Astrocyte of the cerebellum (primary cell): ENCODE results near the gene ASCC3.
"Not testable (repeated sequence)": the region's sequence is repeated elsewhere in the genome, so short reads cannot be mapped to it uniquely, and the experiment has no call there.

Source experiments
- DNase-seq: peaks from one replicate; pipeline ENCODE4 v3.0.0-alpha.2; 2011; ENCODE audit warnings: low read depth
- H3K4me3 ChIP-seq: 2 replicates; pipeline ENCODE4 v1.5.1; 2011; ENCODE audit warnings: mild to moderate bottlenecking, low read depth, low read length, moderate library complexity
- in situ Hi-C: cut with HindIII; loops from 2 replicates; pipeline ENCODE4 v1.10.0; 2017; ENCODE audit warnings: low sequenced_read_pairs
- TF ChIP-seq, protein P1 (sequence below): IDR thresholded peaks from 2 replicates; pipeline ENCODE4 v1.5.1; 2012; ENCODE audit warnings: low read length, low read depth, moderate library complexity, mild to moderate bottlenecking; ENCODE audit errors: missing control alignments

ASCC3 gene

DNA sequence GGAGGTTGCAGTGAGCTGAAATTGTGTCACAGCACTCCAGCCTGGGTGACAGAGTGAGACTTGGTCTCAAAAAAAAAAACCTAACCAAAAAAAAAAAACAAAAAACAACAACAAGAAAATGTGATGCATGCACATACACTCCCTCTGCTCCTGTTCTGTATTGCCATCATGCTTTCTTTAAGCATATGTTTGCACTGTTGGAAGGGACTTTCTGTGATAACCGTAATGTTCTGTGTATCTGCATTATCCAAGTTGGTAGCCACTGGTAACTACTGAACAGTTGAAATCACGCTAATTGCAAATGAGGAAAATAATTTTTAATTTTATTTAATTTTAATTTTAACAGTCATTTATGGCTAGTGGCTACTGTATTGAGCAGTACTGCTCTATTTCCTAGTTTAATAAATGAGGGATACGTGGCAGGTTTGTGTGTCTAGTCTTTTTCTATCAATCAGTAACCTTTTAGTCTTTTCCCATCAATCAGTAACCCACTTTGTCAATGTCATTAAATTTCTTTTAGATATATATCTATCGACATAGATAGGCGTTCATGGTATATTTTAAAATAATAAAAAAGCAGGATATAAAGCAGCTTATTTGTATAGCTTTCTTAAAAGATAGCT, 135.6 kb downstream of the ASCC3 start:
- no peak for DNase-seq
- in situ Hi-C loops = no loop called here
- TF ChIP-seq, protein P1, sequence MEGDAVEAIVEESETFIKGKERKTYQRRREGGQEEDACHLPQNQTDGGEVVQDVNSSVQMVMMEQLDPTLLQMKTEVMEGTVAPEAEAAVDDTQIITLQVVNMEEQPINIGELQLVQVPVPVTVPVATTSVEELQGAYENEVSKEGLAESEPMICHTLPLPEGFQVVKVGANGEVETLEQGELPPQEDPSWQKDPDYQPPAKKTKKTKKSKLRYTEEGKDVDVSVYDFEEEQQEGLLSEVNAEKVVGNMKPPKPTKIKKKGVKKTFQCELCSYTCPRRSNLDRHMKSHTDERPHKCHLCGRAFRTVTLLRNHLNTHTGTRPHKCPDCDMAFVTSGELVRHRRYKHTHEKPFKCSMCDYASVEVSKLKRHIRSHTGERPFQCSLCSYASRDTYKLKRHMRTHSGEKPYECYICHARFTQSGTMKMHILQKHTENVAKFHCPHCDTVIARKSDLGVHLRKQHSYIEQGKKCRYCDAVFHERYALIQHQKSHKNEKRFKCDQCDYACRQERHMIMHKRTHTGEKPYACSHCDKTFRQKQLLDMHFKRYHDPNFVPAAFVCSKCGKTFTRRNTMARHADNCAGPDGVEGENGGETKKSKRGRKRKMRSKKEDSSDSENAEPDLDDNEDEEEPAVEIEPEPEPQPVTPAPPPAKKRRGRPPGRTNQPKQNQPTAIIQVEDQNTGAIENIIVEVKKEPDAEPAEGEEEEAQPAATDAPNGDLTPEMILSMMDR = no peak
- no peak overlapping the region for H3K4me3 ChIP-seq

DNA sequence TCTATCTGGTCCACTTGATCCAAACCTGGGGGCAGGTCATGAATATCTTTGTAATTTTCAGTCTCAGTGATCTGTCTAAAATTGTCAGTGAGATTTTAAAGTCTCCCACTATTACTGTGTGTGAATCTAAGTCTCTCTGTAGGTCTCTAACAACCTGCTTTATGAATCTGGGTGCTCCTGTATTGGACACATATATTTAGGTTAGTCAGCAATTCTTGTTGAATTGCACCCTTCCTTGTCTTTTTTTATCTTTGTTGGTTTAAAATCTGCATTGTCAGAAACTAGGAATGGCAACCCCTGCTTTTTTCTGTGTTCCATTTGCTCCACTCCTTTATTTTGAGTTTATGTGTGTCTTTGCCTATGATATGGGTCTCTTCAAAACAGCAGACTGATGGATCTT, 140.7 kb downstream of the ASCC3 start:
- TF ChIP-seq, protein P1 = no peak
- in situ Hi-C loops = no loop called here
- no peak overlapping the region for H3K4me3 ChIP-seq
- DNase-seq = no peak

DNA sequence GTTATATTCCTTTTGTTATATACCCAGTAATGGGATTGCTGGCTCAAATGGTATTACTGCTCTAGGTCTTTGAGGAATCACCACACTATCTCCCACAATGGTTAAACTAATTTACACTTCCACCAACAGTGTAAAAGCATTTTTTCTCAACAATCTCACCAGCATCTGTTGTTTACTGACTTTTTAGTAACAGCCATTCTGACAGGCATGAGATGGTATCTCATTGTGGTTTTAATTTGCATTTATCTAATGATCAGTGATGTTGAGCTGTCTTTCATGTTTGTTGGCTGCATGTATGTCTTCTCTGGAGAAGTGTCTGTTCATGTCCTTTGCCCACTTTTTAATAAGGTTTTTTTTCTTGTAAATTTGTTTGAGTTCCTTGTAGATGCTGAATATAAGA, 143.4 kb downstream of the ASCC3 start:
- in situ Hi-C loops, H3K4me3 ChIP-seq, DNase-seq: not testable (repeated sequence)

DNA sequence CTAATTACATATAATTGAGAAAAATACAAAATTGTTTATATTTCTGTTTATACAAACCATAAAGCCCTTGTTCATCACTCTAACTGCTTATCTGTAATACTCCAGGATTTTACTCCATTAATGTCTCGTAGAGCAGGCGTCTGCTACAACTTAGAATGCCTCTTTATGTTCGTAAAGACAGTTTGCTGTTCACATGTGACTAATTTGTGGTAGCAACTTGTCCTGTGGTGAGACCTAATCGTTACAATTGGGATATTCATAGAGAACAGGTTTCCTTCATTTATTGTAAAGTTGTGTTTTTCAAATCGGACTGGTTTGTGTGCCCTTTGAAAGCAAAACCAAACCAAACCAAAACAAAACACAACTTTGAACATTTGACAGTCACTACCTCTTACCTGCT, 149.7 kb downstream of the ASCC3 start:
- TF ChIP-seq, protein P1 = no peak
- in situ Hi-C loops = no loop called here
- no peak overlapping the region for H3K4me3 ChIP-seq
- DNase-seq = no peak

DNA sequence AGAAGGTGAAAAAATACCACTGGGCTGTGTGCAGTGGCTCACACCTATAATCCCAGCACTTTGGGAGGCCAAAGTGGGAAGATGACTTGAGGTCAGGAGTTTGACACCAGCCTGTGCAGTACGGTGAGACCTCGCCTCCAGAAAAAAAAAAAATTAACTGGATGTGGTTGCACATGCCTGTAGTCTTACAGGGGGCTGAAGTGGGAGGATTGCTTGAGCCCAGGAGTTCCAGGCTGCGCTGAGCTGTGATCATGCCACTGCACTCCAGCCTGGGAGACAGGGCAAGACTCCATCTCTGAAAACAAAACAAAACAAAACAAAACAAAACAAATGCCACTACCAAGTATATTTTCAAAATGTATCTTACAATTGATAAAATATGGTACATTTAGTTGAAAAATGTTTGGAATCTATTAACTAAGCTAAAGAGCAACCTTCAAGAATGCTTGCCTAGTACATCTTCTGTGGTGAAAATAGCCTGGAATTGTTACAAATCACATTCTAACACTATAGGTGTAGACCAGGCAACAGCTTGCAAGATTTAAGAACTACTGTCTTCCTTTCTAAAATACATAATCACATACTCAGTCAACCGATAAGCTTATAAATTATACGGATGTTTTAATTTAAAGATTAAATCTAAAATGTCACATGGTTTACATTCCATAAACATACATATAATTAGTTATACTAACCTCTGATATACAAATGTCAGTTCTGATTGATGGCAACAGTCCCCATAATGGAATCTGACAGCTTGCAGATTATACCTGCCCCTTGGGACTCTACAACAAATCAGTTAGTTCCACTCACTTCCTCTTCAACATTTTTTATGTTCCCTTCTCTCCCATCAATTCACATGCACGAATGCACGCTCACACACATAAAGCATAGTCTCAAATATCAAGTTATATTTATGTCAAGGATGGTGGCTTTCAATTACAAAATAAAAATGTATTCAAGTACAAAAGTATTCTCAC, 150.8 kb downstream of the ASCC3 start:
- TF ChIP-seq, protein P1 = no peak
- in situ Hi-C loops = no loop called here
- DNase-seq = no peak
- no peak overlapping the region for H3K4me3 ChIP-seq

DNA sequence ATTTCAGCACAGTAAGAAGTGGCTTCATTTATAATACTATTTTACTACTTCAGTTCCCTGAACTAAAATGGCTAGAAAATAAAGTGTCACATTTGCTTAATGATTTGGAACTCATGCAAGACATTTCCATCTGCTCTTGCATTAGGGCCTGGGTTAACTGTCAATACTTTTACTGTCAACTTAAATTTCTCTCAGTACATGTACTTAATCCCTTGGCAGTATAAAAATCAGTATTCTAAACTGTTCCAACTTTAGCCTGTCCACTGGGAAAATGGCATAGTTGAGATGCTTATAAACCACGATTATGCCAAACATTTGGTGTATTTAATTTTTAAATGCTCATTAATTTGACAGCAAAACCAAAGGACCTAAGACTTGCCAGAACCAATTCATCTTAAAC, 154.5 kb downstream of the ASCC3 start:
- H3K4me3 ChIP-seq = no peak overlapping the region
- TF ChIP-seq, protein P1 = no peak
- in situ Hi-C loops = no loop called here
- DNase-seq = peak; percentile 42

DNA sequence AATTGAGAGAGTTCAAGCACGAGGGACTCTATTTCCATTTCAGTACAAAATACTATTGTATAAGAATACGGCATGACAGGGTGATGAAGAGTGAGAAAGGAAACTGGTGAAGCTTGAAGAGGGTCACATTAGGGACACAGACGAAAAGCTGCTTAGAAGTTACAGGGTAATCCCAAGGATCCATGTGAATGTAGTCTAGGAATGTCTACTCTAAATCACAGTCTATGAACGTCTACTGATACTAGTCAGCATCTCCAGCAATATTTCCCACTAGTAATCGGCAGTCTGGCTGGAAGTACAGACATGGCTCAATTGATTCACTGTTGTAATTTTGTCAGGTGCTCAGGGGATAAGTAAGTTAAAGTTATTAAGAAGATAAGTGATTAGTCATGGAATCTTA, 156.4 kb downstream of the ASCC3 start:
- H3K4me3 ChIP-seq = no peak overlapping the region
- TF ChIP-seq, protein P1 = no peak
- no peak for DNase-seq
- in situ Hi-C loops = no loop called here
